ENCODE measurements around the gene PRPF6.

Gene PRPF6

GRCh38 chr20:64035066-64035932 lies 54.4 kb downstream of the PRPF6 start:
- POLR2A ChIA-PET, result no interaction called here
- H3K27ac ChIP-seq (ENCODE audit: insufficient read depth in 1 of 2, low read depth in 1 of 2, low read length in 2 of 2, poor library complexity in 1 of 2, severe bottlenecking in 2 of 2), result no peak overlapping the region
- CTCF ChIA-PET, result interaction anchor here (1.2 to 7.5 kb wide), 2 partner anchors 20 to 79 kb away, joined by 3 to 187 read pairs; partner anchors contain the start of genes SOX18 and TCEA2
- no peak for DNase-seq
- WGBS (ENCODE audit: insufficient coverage), result 96% methylated on average over 11 of the region's 17 CpGs
- H3K4me3 ChIP-seq (ENCODE audit: control insufficient read depth in 1 of 7, extremely low read depth in 1 of 7, insufficient read depth in 4 of 7, low read depth in 2 of 7, low read length in 6 of 7), result no peak overlapping the region
- peaks cover 0 to 8% (median 2%) of the 10 kb centered on the region in 5 experiments for H3K27me3 ChIP-seq (replicated peaks in 2 of 5; ENCODE audit: control insufficient read depth in 4 of 5, insufficient read depth in 5 of 5, low read length in 4 of 5)
- H3K4me1 ChIP-seq (ENCODE audit: control extremely low read depth in 1 of 4, control insufficient read depth in 4 of 4, insufficient read depth in 4 of 4, low read length in 3 of 4), result peaks cover 6 to 47% (median 40%) of the 10 kb centered on the region in 4 experiments
- no peaks in the 10 kb centered on the region for H3K9me3 ChIP-seq (ENCODE audit: control extremely low read depth in 1 of 5, control insufficient read depth in 4 of 5, insufficient read depth in 2 of 5, low read depth in 1 of 5, low read length in 4 of 5)
- H3K36me3 ChIP-seq (ENCODE audit: control insufficient read depth in 4 of 4, insufficient read depth in 4 of 4, low read length in 3 of 4), result peaks cover 5 to 44% (median 39%) of the 10 kb centered on the region in 4 experiments

- Histone ChIP-seq H3K27me3 (replicated peaks in 2 of 5; ENCODE audit: control insufficient read depth in 4 of 5, insufficient read depth in 5 of 5, low read length in 4 of 5) (peaks cover 0 to 8% (median 2%) of the 10 kb centered on the region in 5 experiments), H3K9me3 (ENCODE audit: control extremely low read depth in 1 of 5, control insufficient read depth in 4 of 5, insufficient read depth in 2 of 5, low read depth in 1 of 5, low read length in 4 of 5) (no peaks in the 10 kb centered on the region), H3K4me1 (ENCODE audit: control extremely low read depth in 1 of 4, control insufficient read depth in 4 of 4, insufficient read depth in 4 of 4, low read length in 3 of 4) (peaks cover 7 to 54% (median 47%) of the 10 kb centered on the region in 4 experiments), H3K4me3 (ENCODE audit: control insufficient read depth in 1 of 7, extremely low read depth in 1 of 7, insufficient read depth in 4 of 7, low read depth in 2 of 7, low read length in 6 of 7) (no peak within 1 kb of the TSS), H3K27ac (ENCODE audit: insufficient read depth in 1 of 2, low read depth in 1 of 2, low read length in 2 of 2, poor library complexity in 1 of 2, severe bottlenecking in 2 of 2) (no peak within 1 kb of the TSS), H3K36me3 (ENCODE audit: control insufficient read depth in 4 of 4, insufficient read depth in 4 of 4, low read length in 3 of 4) (peaks cover 5 to 37% (median 32%) of the 10 kb centered on the region in 4 experiments)
- POLR2A ChIA-PET, result no interaction called here
- WGBS (ENCODE audit: insufficient coverage), result 97% methylated on average over 7 of the region's 10 CpGs
- DNase-seq, result no peak
- CTCF ChIA-PET, result interaction anchor here (1.2 to 7.5 kb wide), 3 partner anchors 20 to 79 kb away, joined by 3 to 187 read pairs (median 7); partner anchors contain the start of genes SOX18 and TCEA2
These were observed 55.0 kb downstream of the PRPF6 start, which contains the start of gene C20orf204 for GRCh38 chr20:64035933-64036345. C20orf204 (plus strand) TSS chr20:64036182; CDS start chr20:64036324, 142 bp downstream.

GRCh38 chr20:64036346-64037198 lies 55.6 kb downstream of the PRPF6 start:
- Histone ChIP-seq H3K27me3 (replicated peaks in 2 of 5; ENCODE audit: control insufficient read depth in 4 of 5, insufficient read depth in 5 of 5, low read length in 4 of 5) (peaks cover 0 to 8% (median 2%) of the 10 kb centered on the region in 5 experiments), H3K9me3 (ENCODE audit: control extremely low read depth in 1 of 5, control insufficient read depth in 4 of 5, insufficient read depth in 2 of 5, low read depth in 1 of 5, low read length in 4 of 5) (no peaks in the 10 kb centered on the region), H3K36me3 (ENCODE audit: control insufficient read depth in 4 of 4, insufficient read depth in 4 of 4, low read length in 3 of 4) (peaks cover 5 to 33% (median 29%) of the 10 kb centered on the region in 4 experiments), H3K4me1 (ENCODE audit: control extremely low read depth in 1 of 4, control insufficient read depth in 4 of 4, insufficient read depth in 4 of 4, low read length in 3 of 4) (peaks cover 10 to 60% (median 53%) of the 10 kb centered on the region in 4 experiments), H3K27ac (ENCODE audit: insufficient read depth in 1 of 2, low read depth in 1 of 2, low read length in 2 of 2, poor library complexity in 1 of 2, severe bottlenecking in 2 of 2) (no peak overlapping the region), H3K4me3 (ENCODE audit: control insufficient read depth in 1 of 7, extremely low read depth in 1 of 7, insufficient read depth in 4 of 7, low read depth in 2 of 7, low read length in 6 of 7) (no peak overlapping the region)
- CTCF ChIA-PET, result interaction anchor here (0.8 to 7.5 kb wide), 8 partner anchors 13 to 84 kb away, joined by 3 to 187 read pairs (median 7); partner anchors contain the start of genes PRPF6, RGS19, SAMD10 and SOX18
- POLR2A ChIA-PET, result interaction anchor here (0.6 kb wide), 1 partner anchor 46 kb away, joined by 3 read pairs; no protein-coding TSS in a partner anchor
- DNase-seq, result peak in 2 of 3 donors; percentile 72 to 75
- WGBS (ENCODE audit: insufficient coverage), result 66% methylated on average over 16 of the region's 17 CpGs

- DNase-seq, result no peak
- Histone ChIP-seq H3K4me3 (ENCODE audit: control insufficient read depth in 1 of 7, extremely low read depth in 1 of 7, insufficient read depth in 4 of 7, low read depth in 2 of 7, low read length in 6 of 7) (no peak overlapping the region), H3K27ac (ENCODE audit: insufficient read depth in 1 of 2, low read depth in 1 of 2, low read length in 2 of 2, poor library complexity in 1 of 2, severe bottlenecking in 2 of 2) (no peak overlapping the region), H3K9me3 (ENCODE audit: control extremely low read depth in 1 of 5, control insufficient read depth in 4 of 5, insufficient read depth in 2 of 5, low read depth in 1 of 5, low read length in 4 of 5) (no peaks in the 10 kb centered on the region), H3K36me3 (ENCODE audit: control insufficient read depth in 4 of 4, insufficient read depth in 4 of 4, low read length in 3 of 4) (peaks cover 5 to 27% (median 24%) of the 10 kb centered on the region in 4 experiments), H3K27me3 (replicated peaks in 2 of 5; ENCODE audit: control insufficient read depth in 4 of 5, insufficient read depth in 5 of 5, low read length in 4 of 5) (peaks cover 0 to 8% (median 2%) of the 10 kb centered on the region in 5 experiments), H3K4me1 (ENCODE audit: control extremely low read depth in 1 of 4, control insufficient read depth in 4 of 4, insufficient read depth in 4 of 4, low read length in 3 of 4) (peaks cover 10 to 66% (median 59%) of the 10 kb centered on the region in 4 experiments)
- ChIA-PET CTCF (interaction anchor here (0.8 to 7.5 kb wide), 7 partner anchors 14 to 83 kb away, joined by 3 to 187 read pairs (median 7); partner anchors contain the start of genes PRPF6, RGS19, SAMD10 and SOX18), POLR2A (interaction anchor here (0.6 kb wide), 1 partner anchor 45 kb away, joined by 3 read pairs; no protein-coding TSS in a partner anchor)
- WGBS (ENCODE audit: insufficient coverage), result 100% methylated on average over 1 of the region's 3 CpGs
These were observed 56.2 kb downstream of the PRPF6 start for GRCh38 chr20:64037199-64037497.

GRCh38 chr20:64037498-64038213 lies 56.7 kb downstream of the PRPF6 start:
- CTCF ChIA-PET, result interaction anchor here (0.7 to 7.5 kb wide), 15 partner anchors 10 to 83 kb away, joined by 3 to 187 read pairs (median 6); partner anchors contain the start of genes PRPF6, RGS19, SAMD10 and SOX18
- no peaks in the 10 kb centered on the region for H3K9me3 ChIP-seq (ENCODE audit: control extremely low read depth in 1 of 5, control insufficient read depth in 4 of 5, insufficient read depth in 2 of 5, low read depth in 1 of 5, low read length in 4 of 5)
- peak in 1 of 3 donors; percentile 46 for DNase-seq
- 14% methylated on average over 28 of the region's 36 CpGs for WGBS (ENCODE audit: insufficient coverage)
- no peak overlapping the region for H3K27ac ChIP-seq (ENCODE audit: insufficient read depth in 1 of 2, low read depth in 1 of 2, low read length in 2 of 2, poor library complexity in 1 of 2, severe bottlenecking in 2 of 2)
- H3K27me3 ChIP-seq (replicated peaks in 2 of 5; ENCODE audit: control insufficient read depth in 4 of 5, insufficient read depth in 5 of 5, low read length in 4 of 5), result peaks cover 0 to 8% (median 2%) of the 10 kb centered on the region in 5 experiments
- H3K4me1 ChIP-seq (ENCODE audit: control extremely low read depth in 1 of 4, control insufficient read depth in 4 of 4, insufficient read depth in 4 of 4, low read length in 3 of 4), result peaks cover 10 to 69% (median 63%) of the 10 kb centered on the region in 4 experiments
- H3K4me3 ChIP-seq (ENCODE audit: control insufficient read depth in 1 of 7, extremely low read depth in 1 of 7, insufficient read depth in 4 of 7, low read depth in 2 of 7, low read length in 6 of 7), result peak overlapping the region in 2 of 7 experiments; percentile 26 to 78
- H3K36me3 ChIP-seq (ENCODE audit: control insufficient read depth in 4 of 4, insufficient read depth in 4 of 4, low read length in 3 of 4), result peaks cover 5 to 22% (median 19%) of the 10 kb centered on the region in 4 experiments
- POLR2A ChIA-PET, result interaction anchor here (0.6 to 1.7 kb wide), 3 partner anchors 12 to 43 kb away, joined by 3 to 6 read pairs (median 3); partner anchors contain the start of genes SOX18 and TCEA2

- Histone ChIP-seq H3K4me1 (ENCODE audit: control extremely low read depth in 1 of 4, control insufficient read depth in 4 of 4, insufficient read depth in 4 of 4, low read length in 3 of 4) (peaks cover 10 to 69% (median 63%) of the 10 kb centered on the region in 4 experiments), H3K27ac (ENCODE audit: insufficient read depth in 1 of 2, low read depth in 1 of 2, low read length in 2 of 2, poor library complexity in 1 of 2, severe bottlenecking in 2 of 2) (no peak overlapping the region), H3K36me3 (ENCODE audit: control insufficient read depth in 4 of 4, insufficient read depth in 4 of 4, low read length in 3 of 4) (peaks cover 3 to 18% (median 14%) of the 10 kb centered on the region in 4 experiments), H3K27me3 (replicated peaks in 2 of 5; ENCODE audit: control insufficient read depth in 4 of 5, insufficient read depth in 5 of 5, low read length in 4 of 5) (peaks cover 0 to 8% (median 2%) of the 10 kb centered on the region in 5 experiments), H3K9me3 (ENCODE audit: control extremely low read depth in 1 of 5, control insufficient read depth in 4 of 5, insufficient read depth in 2 of 5, low read depth in 1 of 5, low read length in 4 of 5) (no peaks in the 10 kb centered on the region), H3K4me3 (ENCODE audit: control insufficient read depth in 1 of 7, extremely low read depth in 1 of 7, insufficient read depth in 4 of 7, low read depth in 2 of 7, low read length in 6 of 7) (peak overlapping the region in 5 of 7 experiments; percentile 21 to 78 (median 58))
- 1% methylated on average over 14 of the region's 30 CpGs for WGBS (ENCODE audit: insufficient coverage)
- ChIA-PET CTCF (interaction anchor here (0.7 to 7.5 kb wide), 15 partner anchors 10 to 82 kb away, joined by 3 to 187 read pairs (median 6); partner anchors contain the start of genes PRPF6, RGS19, SAMD10 and SOX18), POLR2A (interaction anchor here (0.6 to 1.8 kb wide), 9 partner anchors 11 to 82 kb away, joined by 3 to 9 read pairs (median 3); partner anchors contain the start of genes OPRL1, RGS19, SAMD10 and SOX18)
- no peak for DNase-seq
These were observed 57.3 kb downstream of the PRPF6 start for GRCh38 chr20:64038224-64038564.

Measured in common myeloid progenitor, CD34-positive (primary cell).